HCT116 (cell line): ENCODE measurements around the gene DNAJB7. TPM values are rescaled to one million over a fixed set of nuclear protein-coding genes. Genes with fewer than 3 reads are reported as not detected.

Source experiments
- ATAC-seq: fragments of 200-7000 bp; cut with Tn5 transposase; 2 replicates; pipeline ENCODE4 v1.9.1; 2020; ENCODE audit warnings: mild to moderate bottlenecking, moderate library complexity
- BruUV-seq: library from RNA; stranded (reverse); fragments of 400-500 nt; replicated peaks from 2 replicates; lab custom pipeline; 2021; lab: Mats Ljungman, UMichigan
- CTCF ChIA-PET: fragments of 300-600 bp; sonication (Branson Sonifier 250); formaldehyde crosslinking; loops from one replicate; lab custom pipeline; 2021; ENCODE audit warnings: antibody characterized with exemption; lab: Charles Lee
- POLR2A ChIA-PET: fragments of 300-600, 350-600 bp; sonication (Branson Sonifier 250); formaldehyde crosslinking; loops from one replicate; lab custom pipeline; 2021; ENCODE audit warnings: antibody characterized with exemption; lab: Charles Lee
- RAD21 ChIA-PET, 2 experiments: fragments of 300-600 bp; sonication (Branson Sonifier 250); formaldehyde crosslinking; loops; one replicate each; lab custom pipeline; 2023; ENCODE audit warnings: low total read pairs in 2 of 2; ENCODE audit not compliant: uncharacterized antibody in 2 of 2, unreplicated experiment in 2 of 2, low non-redundant PET in 1 of 2; lab: Charles Lee
- DNase-seq: peaks from one replicate; pipeline ENCODE4 v3.0.0-alpha.2; 2010; ENCODE audit warnings: low read depth, low spot score
- H2AFZ ChIP-seq: fragments of 200-600 bp; shearing (Covaris generic), sonication (generic); 2 replicates; pipeline ENCODE4 v1.6.1; 2017; ENCODE audit warnings: low read depth, mixed run types, mixed read lengths, antibody characterized with exemption, low read length; ENCODE audit not compliant: poor library complexity, severe bottlenecking
- H3K27ac ChIP-seq: 2 replicates; pipeline ENCODE4 v1.5.1; 2012; ENCODE audit warnings: low read depth, low read length
- H3K27me3 ChIP-seq: fragments of 200-600 bp; sonication (generic); 2 replicates; pipeline ENCODE4 v1.6.1; 2016; ENCODE audit warnings: mixed run types, low read length, mixed read lengths; ENCODE audit not compliant: insufficient read depth
- H3K36me3 ChIP-seq, 2 experiments: fragments of 200-500 bp in 1 of 2; fragments of 200-600 bp in 1 of 2; sonication (Bioruptor generic) in 1 of 2; sonication (generic) in 1 of 2; 2 replicates each; pipeline versions ENCODE4 v1.5.1 to v1.6.1; 2014 to 2016; ENCODE audit warnings: low read length in 2 of 2, inconsistent platforms in 1 of 2, mixed read lengths in 1 of 2, mixed run types in 1 of 2; ENCODE audit not compliant: insufficient read depth in 2 of 2, control insufficient read depth in 1 of 2
- H3K4me1 ChIP-seq, 2 experiments: fragments of 200-600 bp in 1 of 2; sonication (generic) in 1 of 2; 2 replicates each; pipeline versions ENCODE4 v1.5.1 to v1.6.1; 2012 to 2017; ENCODE audit warnings: low read length in 2 of 2, inconsistent platforms in 1 of 2, mild to moderate bottlenecking in 1 of 2, mixed read lengths in 1 of 2, mixed run types in 1 of 2, moderate library complexity in 1 of 2; ENCODE audit not compliant: insufficient read depth in 2 of 2, control insufficient read depth in 1 of 2
- H3K4me2 ChIP-seq: fragments of 200-600 bp; sonication (generic); 2 replicates; pipeline ENCODE4 v1.6.1; 2017; ENCODE audit warnings: mixed run types, low read length, mixed read lengths
- H3K4me3 ChIP-seq, 2 experiments: fragments of 200-600 bp in 1 of 2; sonication (generic) in 1 of 2; replicated peaks in 1 of 2; 2 replicates each; pipeline ENCODE4 v1.5.1; 2011 to 2016; ENCODE audit warnings: low read length in 2 of 2, control low read depth in 1 of 2, low read depth in 1 of 2, mild to moderate bottlenecking in 1 of 2, mixed read lengths in 1 of 2, mixed run types in 1 of 2
- H3K79me2 ChIP-seq: fragments of 200-600 bp; sonication (generic); 2 replicates; pipeline ENCODE4 v1.6.1; 2017; ENCODE audit warnings: mild to moderate bottlenecking, mixed run types, low read length, moderate library complexity, mixed read lengths; ENCODE audit not compliant: insufficient read depth
- H3K9ac ChIP-seq: fragments of 200-600 bp; sonication (generic); 2 replicates; pipeline ENCODE4 v1.6.1; 2016; ENCODE audit warnings: low read length, mixed read lengths
- H3K9me2 ChIP-seq: fragments of 200-600 bp; sonication (generic), shearing (Covaris generic); 2 replicates; pipeline ENCODE4 v1.6.1; 2017; ENCODE audit warnings: mixed run types, mild to moderate bottlenecking, moderate library complexity; ENCODE audit not compliant: insufficient read depth
- H3K9me3 ChIP-seq, 2 experiments: fragments of 200-500 bp in 1 of 2; fragments of 200-600 bp in 1 of 2; sonication (Bioruptor generic) in 1 of 2; sonication (generic) in 1 of 2; 2 replicates each; pipeline ENCODE4 v1.6.1; 2014 to 2017; ENCODE audit warnings: low read length in 2 of 2, mixed read lengths in 2 of 2, inconsistent platforms in 1 of 2, low read depth in 1 of 2, mild to moderate bottlenecking in 1 of 2, mixed run types in 1 of 2, moderate library complexity in 1 of 2; ENCODE audit not compliant: control insufficient read depth in 1 of 2, insufficient read depth in 1 of 2
- H4K20me1 ChIP-seq: fragments of 200-600 bp; sonication (generic), shearing (Covaris generic); 2 replicates; pipeline ENCODE4 v1.6.1; 2017; ENCODE audit warnings: mixed run types, mild to moderate bottlenecking, moderate library complexity; ENCODE audit not compliant: insufficient read depth
- CBX3 ChIP-seq: IDR thresholded peaks from 2 replicates; pipeline ENCODE4 v1.6.1; 2012; ENCODE audit warnings: low read depth
- CEBPB ChIP-seq: IDR thresholded peaks from 2 replicates; pipeline ENCODE4 v1.6.1; 2012; ENCODE audit warnings: low read depth
- JUND ChIP-seq: IDR thresholded peaks from 2 replicates; pipeline ENCODE4 v1.6.1; 2012
- POLR2AphosphoS5 ChIP-seq: IDR thresholded peaks from 2 replicates; pipeline ENCODE4 v1.6.1; 2011; ENCODE audit warnings: mild to moderate bottlenecking, low read depth, low read length, moderate library complexity
- SP1 ChIP-seq: IDR thresholded peaks from 2 replicates; pipeline ENCODE4 v1.6.1; 2012; ENCODE audit warnings: low read depth
- SRF ChIP-seq: IDR thresholded peaks from 2 replicates; pipeline ENCODE4 v1.6.1; 2012; ENCODE audit warnings: low read depth
- YY1 ChIP-seq: IDR thresholded peaks from 2 replicates; pipeline ENCODE4 v1.6.1; 2011; ENCODE audit warnings: low read length, low read depth, moderate library complexity, mild to moderate bottlenecking; ENCODE audit not compliant: insufficient replicate concordance; ENCODE audit errors: extremely low read depth
- ZFX ChIP-seq: fragments of 450-650 bp; IDR thresholded peaks from 2 replicates; pipeline ENCODE4 v1.6.1; 2017
- intact Hi-C: fragments of 100-400 bp; cut with micrococcal nuclease; formaldehyde crosslinking; loops from 2 replicates; pipeline ENCODE4 v1.10.0; 2022
- total RNA-seq: library from RNA; stranded (reverse); gene quantifications from one replicate; pipeline ENCODE4 v1.2.1, GENCODE V29; 2021; ENCODE audit not compliant: unreplicated experiment
- TF ChIP-seq, protein P1 (sequence below): IDR thresholded peaks from 2 replicates; pipeline ENCODE4 v1.6.1; 2012
- TF ChIP-seq, protein P2 (sequence below): IDR thresholded peaks from 2 replicates; pipeline ENCODE4 v1.6.1; 2011; ENCODE audit warnings: mild to moderate bottlenecking, low read length, moderate library complexity; ENCODE audit not compliant: insufficient replicate concordance; ENCODE audit errors: extremely low read depth
- TF ChIP-seq, protein P3 (sequence below), 3 experiments: fragments of 200-600 bp in 1 of 3; sonication (generic) in 1 of 3; IDR thresholded peaks in 2 of 3; conservative IDR thresholded peaks in 1 of 3; 2 replicates each; pipeline ENCODE4 v1.5.1; 2012 to 2017; ENCODE audit warnings: low read depth in 2 of 3, low read length in 2 of 3, antibody characterized with exemption in 1 of 3, borderline replicate concordance in 1 of 3, control low read depth in 1 of 3, mild to moderate bottlenecking in 1 of 3, mixed read lengths in 1 of 3, mixed run types in 1 of 3, moderate library complexity in 1 of 3; ENCODE audit not compliant: insufficient read depth in 1 of 3

Gene DNAJB7
- total RNA-seq, 1 experiment from 2014 or later = not detected

GRCh38 chr22:40876907-40877306, 15.0 kb upstream of the DNAJB7 start:
- H3K4me3 ChIP-seq = no peak overlapping the region
- H3K9me2 ChIP-seq = no peaks in the 10 kb centered on the region
- ChIA-PET POLR2A (no interaction called here), CTCF (no interaction called here), RAD21 (no interaction called here)
- H3K79me2 ChIP-seq = no peaks in the 10 kb centered on the region
- H3K4me2 ChIP-seq = no peak overlapping the region
- H3K36me3 ChIP-seq = peaks cover 0 to 6% of the 10 kb centered on the region in 2 experiments; a peak in 2 of 4 replicates
- no peak for TF ChIP-seq CEBPB
- no peak for TF ChIP-seq ZFX
- TF ChIP-seq CBX3 = no peak
- no peak for TF ChIP-seq SP1
- TF ChIP-seq, protein P1, sequence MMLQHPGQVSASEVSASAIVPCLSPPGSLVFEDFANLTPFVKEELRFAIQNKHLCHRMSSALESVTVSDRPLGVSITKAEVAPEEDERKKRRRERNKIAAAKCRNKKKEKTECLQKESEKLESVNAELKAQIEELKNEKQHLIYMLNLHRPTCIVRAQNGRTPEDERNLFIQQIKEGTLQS = no peak
- no peak for TF ChIP-seq SRF
- TF ChIP-seq, protein P2, sequence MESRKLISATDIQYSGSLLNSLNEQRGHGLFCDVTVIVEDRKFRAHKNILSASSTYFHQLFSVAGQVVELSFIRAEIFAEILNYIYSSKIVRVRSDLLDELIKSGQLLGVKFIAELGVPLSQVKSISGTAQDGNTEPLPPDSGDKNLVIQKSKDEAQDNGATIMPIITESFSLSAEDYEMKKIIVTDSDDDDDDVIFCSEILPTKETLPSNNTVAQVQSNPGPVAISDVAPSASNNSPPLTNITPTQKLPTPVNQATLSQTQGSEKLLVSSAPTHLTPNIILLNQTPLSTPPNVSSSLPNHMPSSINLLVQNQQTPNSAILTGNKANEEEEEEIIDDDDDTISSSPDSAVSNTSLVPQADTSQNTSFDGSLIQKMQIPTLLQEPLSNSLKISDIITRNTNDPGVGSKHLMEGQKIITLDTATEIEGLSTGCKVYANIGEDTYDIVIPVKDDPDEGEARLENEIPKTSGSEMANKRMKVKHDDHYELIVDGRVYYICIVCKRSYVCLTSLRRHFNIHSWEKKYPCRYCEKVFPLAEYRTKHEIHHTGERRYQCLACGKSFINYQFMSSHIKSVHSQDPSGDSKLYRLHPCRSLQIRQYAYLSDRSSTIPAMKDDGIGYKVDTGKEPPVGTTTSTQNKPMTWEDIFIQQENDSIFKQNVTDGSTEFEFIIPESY = no peak
- no peak for TF ChIP-seq JUND
- TF ChIP-seq, protein P3, sequence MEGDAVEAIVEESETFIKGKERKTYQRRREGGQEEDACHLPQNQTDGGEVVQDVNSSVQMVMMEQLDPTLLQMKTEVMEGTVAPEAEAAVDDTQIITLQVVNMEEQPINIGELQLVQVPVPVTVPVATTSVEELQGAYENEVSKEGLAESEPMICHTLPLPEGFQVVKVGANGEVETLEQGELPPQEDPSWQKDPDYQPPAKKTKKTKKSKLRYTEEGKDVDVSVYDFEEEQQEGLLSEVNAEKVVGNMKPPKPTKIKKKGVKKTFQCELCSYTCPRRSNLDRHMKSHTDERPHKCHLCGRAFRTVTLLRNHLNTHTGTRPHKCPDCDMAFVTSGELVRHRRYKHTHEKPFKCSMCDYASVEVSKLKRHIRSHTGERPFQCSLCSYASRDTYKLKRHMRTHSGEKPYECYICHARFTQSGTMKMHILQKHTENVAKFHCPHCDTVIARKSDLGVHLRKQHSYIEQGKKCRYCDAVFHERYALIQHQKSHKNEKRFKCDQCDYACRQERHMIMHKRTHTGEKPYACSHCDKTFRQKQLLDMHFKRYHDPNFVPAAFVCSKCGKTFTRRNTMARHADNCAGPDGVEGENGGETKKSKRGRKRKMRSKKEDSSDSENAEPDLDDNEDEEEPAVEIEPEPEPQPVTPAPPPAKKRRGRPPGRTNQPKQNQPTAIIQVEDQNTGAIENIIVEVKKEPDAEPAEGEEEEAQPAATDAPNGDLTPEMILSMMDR (IDR thresholded peaks at IDR 0.05 in 2 of 3, conservative IDR thresholded peaks at IDR 0.05 in 1 of 3; ENCODE audit: borderline replicate concordance in 1 of 3, insufficient read depth in 1 of 3, low read depth in 2 of 3, low read length in 2 of 3) = no peak
- no peak for TF ChIP-seq POLR2AphosphoS5
- TF ChIP-seq YY1 = no peak
- no TSS peak for BruUV-seq
- H4K20me1 ChIP-seq = no peaks in the 10 kb centered on the region
- no peak for ATAC-seq
- DNase-seq = no peak
- no peaks in the 10 kb centered on the region for H3K4me1 ChIP-seq
- H3K27me3 ChIP-seq = no peaks in the 10 kb centered on the region
- no peaks in the 10 kb centered on the region for H3K9me3 ChIP-seq
- no peak overlapping the region for H3K27ac ChIP-seq
- no peak overlapping the region for H2AFZ ChIP-seq
- intact Hi-C loops = no loop called here
- H3K9ac ChIP-seq = no peak overlapping the region
